Activated T-cell treated with anti-CD3 and anti-CD28 coated beads, Interleukin-2, amount 50 U/mL, for 4 hours (primary cell): ENCODE results near the gene SELENOW. TPM values are rescaled to one million over a fixed set of nuclear protein-coding genes. Genes with fewer than 3 reads are reported as not detected.
"Not testable (repeated sequence)": the region's sequence is repeated elsewhere in the genome, so short reads cannot be mapped to it uniquely, and the experiment has no call there.

ENCODE experiments used
- ATAC-seq, 2 donors: fragments of 200-7000 bp; cut with Tn5 transposase; one replicate each; pipeline ENCODE4 v1.10.0; 2021
- DNase-seq: peaks from one replicate; pipeline ENCODE4 v3.0.0-alpha.2; 2020
- H3K27me3 Mint-ChIP-seq: one replicate; pipeline ENCODE4 v1.8.0; 2021; ENCODE audit warnings: low read depth, mixed read lengths
- H3K36me3 Mint-ChIP-seq: one replicate; pipeline ENCODE4 v1.8.0; 2022; ENCODE audit warnings: mixed read lengths; ENCODE audit not compliant: insufficient read depth
- H3K4me1 Mint-ChIP-seq: one replicate; pipeline ENCODE4 v1.8.0; 2021; ENCODE audit warnings: low read depth, mixed read lengths
- H3K4me3 Mint-ChIP-seq: one replicate; pipeline ENCODE4 v1.8.0; 2021; ENCODE audit warnings: mild to moderate bottlenecking, moderate library complexity, mixed read lengths
- H3K9me3 Mint-ChIP-seq: one replicate; pipeline ENCODE4 v1.8.0; 2021; ENCODE audit warnings: mixed read lengths
- total RNA-seq, 3 donors: library from RNA; stranded (reverse); gene quantifications; one replicate each; pipeline ENCODE4 v1.2.1, GENCODE V29; 2021

SELENOW gene
- 10 to 100 TPM; 57.7 to 68.0 (median 62.5) TPM for total RNA-seq

GRCh38 chr19:47778049-47778953 is at the start of gene SELENOW:
Gene SELENOW (plus strand): TSS chr19:47778703. CDS start chr19:47778786, 83 bp downstream.
- H3K9me3 Mint-ChIP-seq, result no peaks in the 10 kb centered on the region
- ATAC-seq, result peak; percentile 96 to 97

GRCh38 chr19:47729468-47729798 is 49.1 kb upstream of the SELENOW start:
- Mint-ChIP-seq H3K4me1 (peaks cover 13% of the 10 kb centered on the region), H3K27me3 (peaks cover 28% of the 10 kb centered on the region), H3K4me3 (peak overlapping the region; percentile 70), H3K9me3 (no peaks in the 10 kb centered on the region), H3K36me3 (no peaks in the 10 kb centered on the region)
- DNase-seq, result no peak
- ATAC-seq, result peak; percentile 51 to 53

More at GRCh38 chr19:47778049-47778953, at the start of gene SELENOW:
- Mint-ChIP-seq H3K36me3 (peaks cover 8% of the 10 kb centered on the region), H3K27me3 (no peaks in the 10 kb centered on the region), H3K4me3 (peak within 1 kb of the TSS; percentile 95), H3K4me1 (peaks cover 32% of the 10 kb centered on the region)
- peak; percentile 65 for DNase-seq

- Mint-ChIP-seq H3K36me3 (no peaks in the 10 kb centered on the region), H3K27me3 (peaks cover 28% of the 10 kb centered on the region), H3K9me3 (no peaks in the 10 kb centered on the region), H3K4me3 (peak overlapping the region; percentile 70), H3K4me1 (peaks cover 13% of the 10 kb centered on the region)
- peak; percentile 90 to 91 for ATAC-seq
- DNase-seq, result no peak
Observed at GRCh38 chr19:47729799-47730520, 48.5 kb upstream of the SELENOW start.

GRCh38 chr19:47730521-47730889 is 48.0 kb upstream of the SELENOW start:
- no peaks in the 10 kb centered on the region for H3K9me3 Mint-ChIP-seq
- peaks cover 13% of the 10 kb centered on the region for H3K4me1 Mint-ChIP-seq
- ATAC-seq (no peak), DNase-seq (no peak)
- H3K4me3 Mint-ChIP-seq, result peak overlapping the region; percentile 70
- no peaks in the 10 kb centered on the region for H3K36me3 Mint-ChIP-seq
- peaks cover 28% of the 10 kb centered on the region for H3K27me3 Mint-ChIP-seq

- ATAC-seq (no peak), DNase-seq (no peak)
- Mint-ChIP-seq H3K9me3 (no peaks in the 10 kb centered on the region), H3K4me1 (peaks cover 13% of the 10 kb centered on the region), H3K27me3 (peaks cover 28% of the 10 kb centered on the region), H3K36me3 (no peaks in the 10 kb centered on the region), H3K4me3 (no peak overlapping the region)
Observed at GRCh38 chr19:47730910-47731309, 47.6 kb upstream of the SELENOW start.

- ATAC-seq (no peak), DNase-seq (no peak)
- Mint-ChIP-seq H3K4me3 (no peak overlapping the region), H3K36me3 (no peaks in the 10 kb centered on the region), H3K9me3 (no peaks in the 10 kb centered on the region), H3K4me1 (peaks cover 3% of the 10 kb centered on the region), H3K27me3 (peaks cover 12% of the 10 kb centered on the region)
Observed at GRCh38 chr19:47735131-47735530, 43.4 kb upstream of the SELENOW start.

- H3K36me3 Mint-ChIP-seq, result no peaks in the 10 kb centered on the region
- ATAC-seq (no peak), DNase-seq (no peak)
- peaks cover 21% of the 10 kb centered on the region for H3K4me1 Mint-ChIP-seq
- no peak overlapping the region for H3K4me3 Mint-ChIP-seq
- H3K27me3 Mint-ChIP-seq, result no peaks in the 10 kb centered on the region
- no peaks in the 10 kb centered on the region for H3K9me3 Mint-ChIP-seq
Observed at GRCh38 chr19:47740866-47741519, 37.5 kb upstream of the SELENOW start.

- Mint-ChIP-seq H3K36me3 (no peaks in the 10 kb centered on the region), H3K4me3 (no peak overlapping the region), H3K27me3 (no peaks in the 10 kb centered on the region), H3K4me1 (peaks cover 22% of the 10 kb centered on the region), H3K9me3 (no peaks in the 10 kb centered on the region)
- no peak for ATAC-seq
- no peak for DNase-seq
Observed at GRCh38 chr19:47741544-47742140, 36.9 kb upstream of the SELENOW start.

- Mint-ChIP-seq H3K27me3 (no peaks in the 10 kb centered on the region), H3K36me3 (no peaks in the 10 kb centered on the region), H3K9me3 (no peaks in the 10 kb centered on the region), H3K4me3 (peak overlapping the region; percentile 99), H3K4me1 (peaks cover 30% of the 10 kb centered on the region)
- DNase-seq (no peak), ATAC-seq (no peak)
Observed at GRCh38 chr19:47742634-47743033, 35.9 kb upstream of the SELENOW start.

- DNase-seq (peak; percentile 98), ATAC-seq (peak; percentile 79 to 80)
- H3K36me3 Mint-ChIP-seq, result peaks cover 12% of the 10 kb centered on the region
- peak within 1 kb of the TSS; percentile 99 for H3K4me3 Mint-ChIP-seq
- H3K4me1 Mint-ChIP-seq, result peaks cover 47% of the 10 kb centered on the region
- no peaks in the 10 kb centered on the region for H3K9me3 Mint-ChIP-seq
- no peaks in the 10 kb centered on the region for H3K27me3 Mint-ChIP-seq
Observed at GRCh38 chr19:47745010-47745901, 33.2 kb upstream of the SELENOW start, which contains the start of gene NOP53. Gene NOP53 (plus strand): TSS chr19:47745546. CDS start chr19:47745560, 14 bp downstream.

GRCh38 chr19:47746129-47746528 is 32.4 kb upstream of the SELENOW start:
- ATAC-seq, DNase-seq, H3K27me3 Mint-ChIP-seq, H3K9me3 Mint-ChIP-seq: not testable (repeated sequence)
- H3K4me1 Mint-ChIP-seq, result peaks cover 47% of the 10 kb centered on the region
- H3K4me3 Mint-ChIP-seq, result peak overlapping the region; percentile 99
- peaks cover 15% of the 10 kb centered on the region for H3K36me3 Mint-ChIP-seq

- H3K4me3 Mint-ChIP-seq, result peak overlapping the region; percentile 53
- DNase-seq (no peak), ATAC-seq (no peak)
- H3K27me3 Mint-ChIP-seq, result no peaks in the 10 kb centered on the region
- no peaks in the 10 kb centered on the region for H3K9me3 Mint-ChIP-seq
- peaks cover 35% of the 10 kb centered on the region for H3K36me3 Mint-ChIP-seq
- peaks cover 32% of the 10 kb centered on the region for H3K4me1 Mint-ChIP-seq
Observed at GRCh38 chr19:47749326-47749725, 29.2 kb upstream of the SELENOW start.

GRCh38 chr19:47750752-47751151 is 27.8 kb upstream of the SELENOW start:
- Mint-ChIP-seq H3K9me3 (no peaks in the 10 kb centered on the region), H3K36me3 (peaks cover 38% of the 10 kb centered on the region), H3K4me3 (no peak overlapping the region), H3K27me3 (no peaks in the 10 kb centered on the region), H3K4me1 (peaks cover 27% of the 10 kb centered on the region)
- DNase-seq, result no peak
- no peak for ATAC-seq
